ENCODE data around the gene PDE10A. TPM values are rescaled to one million over a fixed set of nuclear protein-coding genes. Genes with fewer than 3 reads are reported as not detected.

The PDE10A gene
- total RNA-seq, 4 donors from 2014 or later: 2.7 to 8.8 (median 7.0) TPM

DNA sequence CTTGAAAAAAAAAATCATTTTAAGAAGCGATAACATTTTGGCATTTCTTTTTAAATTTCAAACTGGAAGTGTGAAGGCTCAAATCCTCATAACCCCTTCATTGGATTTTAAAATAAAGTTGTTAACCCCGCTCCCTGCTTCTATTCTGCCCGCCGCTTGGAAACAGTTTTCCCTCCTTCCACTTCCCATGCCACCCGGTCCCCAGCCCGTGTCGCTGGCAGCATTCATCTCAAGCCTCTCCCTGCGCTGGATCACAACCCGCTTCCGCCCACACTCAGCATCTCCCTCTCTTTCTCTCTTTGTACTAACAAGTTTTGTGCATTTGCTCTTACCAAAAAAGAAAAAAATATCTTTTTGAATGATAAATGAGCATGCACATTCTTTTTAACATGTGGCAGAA lies 15.4 kb upstream of the PDE10A start:
- TF ChIP-seq, protein P1, sequence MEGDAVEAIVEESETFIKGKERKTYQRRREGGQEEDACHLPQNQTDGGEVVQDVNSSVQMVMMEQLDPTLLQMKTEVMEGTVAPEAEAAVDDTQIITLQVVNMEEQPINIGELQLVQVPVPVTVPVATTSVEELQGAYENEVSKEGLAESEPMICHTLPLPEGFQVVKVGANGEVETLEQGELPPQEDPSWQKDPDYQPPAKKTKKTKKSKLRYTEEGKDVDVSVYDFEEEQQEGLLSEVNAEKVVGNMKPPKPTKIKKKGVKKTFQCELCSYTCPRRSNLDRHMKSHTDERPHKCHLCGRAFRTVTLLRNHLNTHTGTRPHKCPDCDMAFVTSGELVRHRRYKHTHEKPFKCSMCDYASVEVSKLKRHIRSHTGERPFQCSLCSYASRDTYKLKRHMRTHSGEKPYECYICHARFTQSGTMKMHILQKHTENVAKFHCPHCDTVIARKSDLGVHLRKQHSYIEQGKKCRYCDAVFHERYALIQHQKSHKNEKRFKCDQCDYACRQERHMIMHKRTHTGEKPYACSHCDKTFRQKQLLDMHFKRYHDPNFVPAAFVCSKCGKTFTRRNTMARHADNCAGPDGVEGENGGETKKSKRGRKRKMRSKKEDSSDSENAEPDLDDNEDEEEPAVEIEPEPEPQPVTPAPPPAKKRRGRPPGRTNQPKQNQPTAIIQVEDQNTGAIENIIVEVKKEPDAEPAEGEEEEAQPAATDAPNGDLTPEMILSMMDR (IDR thresholded peaks at IDR 0.05; ENCODE audit: low read depth): no peak

DNA sequence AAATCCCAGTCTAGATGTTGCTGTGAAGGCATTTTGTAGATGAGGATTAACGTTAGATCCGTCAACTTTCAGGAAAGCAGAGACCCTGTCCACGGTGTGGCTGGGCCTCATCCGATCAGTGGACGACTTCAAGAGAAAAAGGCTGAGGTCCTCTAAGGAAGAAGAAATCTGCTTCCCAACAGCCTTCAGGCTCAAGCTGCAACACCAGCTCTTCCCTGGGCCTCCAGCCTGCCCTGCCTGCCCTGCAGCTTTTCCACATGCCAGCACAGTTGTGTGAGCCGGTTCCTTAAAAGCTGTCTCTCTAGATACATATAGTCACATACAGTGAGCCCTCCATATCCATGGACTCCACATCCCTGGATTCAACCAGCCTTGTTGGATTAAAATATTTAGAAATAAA lies 14.1 kb upstream of the PDE10A start:
- TF ChIP-seq, protein P1 (IDR thresholded peaks at IDR 0.05; ENCODE audit: low read depth): no peak

DNA sequence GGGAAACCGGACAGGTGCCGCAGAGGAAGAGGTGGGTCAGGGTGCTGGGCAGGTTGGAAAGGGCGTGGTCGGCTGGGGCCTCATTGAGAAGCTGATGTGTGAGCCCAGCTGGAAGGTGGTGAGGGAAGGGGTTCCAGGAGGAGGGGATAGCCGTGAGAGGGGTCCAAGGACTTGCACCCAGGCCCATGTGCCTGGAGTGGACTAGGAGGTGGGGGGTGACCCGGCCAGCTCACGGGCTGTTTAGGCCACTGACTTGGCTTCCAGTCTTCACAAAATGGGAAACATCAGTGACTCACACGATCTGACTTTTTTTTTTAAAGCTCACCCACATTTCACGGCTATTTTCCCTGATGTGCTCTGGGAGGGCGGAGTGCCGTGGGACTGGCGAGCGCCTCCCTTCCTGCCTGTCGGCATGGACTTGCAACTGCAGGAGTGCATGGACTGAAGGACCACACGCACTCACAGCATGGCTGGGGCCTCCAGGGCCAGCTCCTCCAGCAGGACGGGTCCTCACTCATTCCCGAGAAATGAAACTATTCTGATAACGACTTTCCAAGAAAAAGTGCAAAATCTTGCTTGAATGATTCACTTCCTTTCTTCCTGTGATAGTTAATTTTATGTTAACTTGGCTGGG lies 13.5 kb upstream of the PDE10A start:
- TF ChIP-seq, protein P1 (IDR thresholded peaks at IDR 0.05; ENCODE audit: low read depth): no peak

DNA sequence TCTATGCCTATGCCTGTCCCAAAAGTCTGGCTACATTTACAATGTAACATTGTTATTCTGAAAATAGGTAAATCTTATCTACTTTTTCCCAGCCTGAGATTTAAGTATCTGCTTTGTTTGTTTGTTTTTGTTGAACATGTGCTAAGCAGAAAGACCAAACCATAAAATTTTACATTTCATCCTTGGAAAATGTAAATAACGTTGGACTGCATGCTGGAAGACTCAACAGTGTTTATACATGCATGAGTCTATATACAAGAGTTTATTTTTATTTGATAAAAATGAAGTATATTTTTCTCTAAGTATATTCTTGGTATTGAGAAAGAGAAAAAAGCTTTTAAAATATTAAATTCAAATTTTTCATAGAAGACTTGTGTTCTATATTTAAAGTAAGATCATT lies 12.1 kb upstream of the PDE10A start:
- TF ChIP-seq, protein P1 (IDR thresholded peaks at IDR 0.05; ENCODE audit: low read depth): no peak

DNA sequence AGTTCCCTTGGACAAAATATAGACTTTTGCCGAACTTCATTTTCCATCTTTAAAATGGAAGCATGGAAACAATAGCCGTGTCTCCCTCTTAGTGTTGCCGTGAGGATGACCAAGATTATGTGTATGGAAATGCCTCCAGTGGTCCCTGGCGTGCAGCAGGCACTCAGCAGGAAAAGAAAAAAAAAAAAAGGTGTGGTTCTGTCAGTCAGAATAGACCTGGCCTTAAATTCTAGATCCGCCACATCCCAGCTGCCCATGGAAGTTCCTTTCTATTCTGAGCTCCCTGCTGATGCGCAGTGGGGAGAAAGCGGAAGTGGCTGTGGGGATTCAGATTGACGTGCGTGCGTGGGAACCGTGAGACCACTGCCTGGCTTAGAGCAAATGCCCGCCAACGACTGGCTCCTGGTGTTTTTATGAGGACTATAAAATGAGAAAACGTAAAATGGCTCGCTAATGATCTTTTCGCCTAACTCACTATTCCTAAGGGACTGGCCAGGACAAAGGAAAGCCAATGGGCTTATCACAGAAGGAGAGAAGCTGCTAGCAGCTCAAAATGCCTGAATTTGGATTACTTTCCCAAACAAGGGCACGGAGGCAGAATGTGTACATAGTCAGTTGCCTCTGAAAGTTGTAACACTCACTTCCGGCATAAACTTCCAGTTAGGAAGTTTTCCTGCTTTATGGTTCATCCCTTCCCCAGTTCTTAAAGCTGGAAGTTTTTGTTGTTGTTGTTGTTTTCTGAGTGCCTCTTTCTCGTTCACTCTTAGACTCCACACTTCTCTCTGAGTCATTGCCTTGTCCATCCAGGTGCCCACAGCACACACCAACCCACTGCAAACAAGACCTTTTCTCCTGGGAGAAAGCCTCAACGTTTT lies 11.4 kb upstream of the PDE10A start:
- TF ChIP-seq, protein P1 (IDR thresholded peaks at IDR 0.05; ENCODE audit: low read depth): no peak

DNA sequence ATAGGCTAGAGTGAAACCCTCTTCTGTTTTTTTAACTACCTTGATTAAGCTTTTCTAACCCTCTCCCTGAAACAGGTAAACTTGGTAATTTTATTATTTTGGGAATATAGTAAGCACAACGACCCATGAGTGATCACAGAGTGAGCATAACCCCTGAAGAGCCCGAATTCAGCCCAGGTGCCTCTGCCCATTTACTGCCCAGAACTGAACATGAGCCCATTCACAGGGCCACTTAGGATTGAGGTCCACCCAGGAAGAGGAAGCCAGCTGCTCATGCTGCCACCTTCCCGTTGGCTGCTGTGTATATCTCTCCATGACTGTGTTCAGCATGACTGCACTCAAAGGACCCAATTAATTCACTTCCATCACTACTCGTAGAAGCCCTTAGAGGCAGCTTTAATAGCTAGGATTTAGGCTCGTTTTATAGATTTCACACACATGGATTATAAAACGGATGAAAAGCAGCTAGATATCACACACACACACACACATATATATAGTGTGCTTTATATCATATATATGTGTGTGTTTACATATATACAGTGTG lies 8.3 kb upstream of the PDE10A start:
- TF ChIP-seq, protein P1 (IDR thresholded peaks at IDR 0.05; ENCODE audit: low read depth): no peak

DNA sequence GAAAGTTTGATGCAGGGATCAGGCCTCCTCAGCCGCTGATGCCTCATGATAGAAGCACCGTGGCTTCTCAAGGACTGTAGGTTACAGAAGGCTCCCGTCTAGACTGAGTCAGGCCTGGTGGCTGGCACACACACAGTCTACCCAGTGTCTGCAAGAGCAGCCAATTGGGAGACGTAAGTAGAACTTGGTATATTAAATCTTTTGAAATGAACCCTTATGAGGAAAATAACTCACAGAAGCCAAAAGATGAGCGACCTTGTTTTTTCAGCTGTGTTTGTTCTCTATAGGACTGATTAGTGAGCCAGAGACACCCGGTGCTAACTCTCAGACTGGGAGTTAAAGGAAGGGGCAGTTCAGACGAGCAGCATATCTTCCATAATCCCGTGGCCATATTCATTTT lies 5.9 kb upstream of the PDE10A start:
- TF ChIP-seq, protein P1 (IDR thresholded peaks at IDR 0.05; ENCODE audit: low read depth): no peak

Measured in subcutaneous adipose tissue (tissue), 4 donors.